ENCODE results near the gene RAB4A. TPM values are rescaled to one million over a fixed set of nuclear protein-coding genes. Genes with fewer than 3 reads are reported as not detected.

RAB4A gene
- polyA plus RNA-seq, 2 of the 4 experiments (the other 2 are of a cell fraction): 31.5 to 38.4 TPM

- TF ChIP-seq GATA3 (IDR thresholded peaks at IDR 0.05; ENCODE audit: borderline replicate concordance) (no peak), FOSL2 (IDR thresholded peaks at IDR 0.05) (no peak), FOSL2 (CRISPR knock-in tag; IDR thresholded peaks at IDR 0.05) (peak; percentile 9; the same call in 1 of the 2 replicates)
- DNase-seq (ENCODE audit: low read depth in 1 of 2, low spot score in 1 of 2) (no peak), ATAC-seq (no peak), FAIRE-seq (no peak)
- 88% methylated on average over 6 of the region's 6 CpGs for WGBS (ENCODE audit: missing lambda C conversion rate)
- H3K4me2 ChIP-seq: no peak overlapping the region
- H3K27ac ChIP-seq: no peak overlapping the region
- no peaks in the 10 kb centered on the region for H3K9me3 ChIP-seq
- ChIA-PET POLR2A (no interaction called here), CTCF (interaction anchor here (1.2 to 1.5 kb wide), 4 partner anchors 26 to 42 kb away, joined by 3 to 4 read pairs (median 3); no protein-coding TSS in a partner anchor)
- H3K4me3 ChIP-seq: no peak overlapping the region
- no peaks in the 10 kb centered on the region for H3K4me1 ChIP-seq
These were observed 29.3 kb downstream of the RAB4A start for GRCh38 chr1:229300099-229300757.

- no peak for FAIRE-seq
- H3K9me3 ChIP-seq: no peaks in the 10 kb centered on the region
- WGBS (ENCODE audit: missing lambda C conversion rate): 92% methylated on average over 8 of the region's 8 CpGs
- POLR2A ChIA-PET: no interaction called here
- ATAC-seq: no peak
- DNase-seq (ENCODE audit: low read depth in 1 of 2, low spot score in 1 of 2): no peak
- H3K4me2 ChIP-seq: no peak overlapping the region
- no peak overlapping the region for H3K27ac ChIP-seq
- H3K4me3 ChIP-seq: no peak overlapping the region
- CTCF ChIA-PET: interaction anchor here (1.2 kb wide), 1 partner anchor 23 kb away, joined by 3 read pairs; no protein-coding TSS in a partner anchor
- TF ChIP-seq NPAS2 (CRISPR knock-in tag; IDR thresholded peaks at IDR 0.05; ENCODE audit: borderline replicate concordance): no peak
- no peaks in the 10 kb centered on the region for H3K4me1 ChIP-seq
These were observed 31.8 kb downstream of the RAB4A start for GRCh38 chr1:229302740-229303139.

GRCh38 chr1:229303855-229304254 is 32.9 kb downstream of the RAB4A start:
- H3K4me3 ChIP-seq: no peak overlapping the region
- ATAC-seq: no peak
- WGBS (ENCODE audit: missing lambda C conversion rate): 84% methylated on average over 4 of the region's 4 CpGs
- DNase-seq (ENCODE audit: low read depth in 1 of 2, low spot score in 1 of 2): no peak
- no peak overlapping the region for H3K27ac ChIP-seq
- CTCF ChIA-PET: no interaction called here
- no peak overlapping the region for H3K4me2 ChIP-seq
- TF ChIP-seq KDM5A (IDR thresholded peaks at IDR 0.05) (no peak), RAD21 (conservative IDR thresholded peaks at IDR 0.05 in 1 of 2, IDR thresholded peaks at IDR 0.05 in 1 of 2) (no peak), NR3C1 (IDR thresholded peaks at IDR 0.05) (no peak), NFE2L2 (conservative IDR thresholded peaks at IDR 0.05; ENCODE audit: low read length) (no peak), MAZ (IDR thresholded peaks at IDR 0.05; ENCODE audit: borderline replicate concordance, low read depth, low read length) (no peak), REST (IDR thresholded peaks at IDR 0.05) (no peak), RNF2 (IDR thresholded peaks at IDR 0.05; ENCODE audit: borderline replicate concordance, low read depth) (no peak), E2F6 (IDR thresholded peaks at IDR 0.05; ENCODE audit: borderline replicate concordance, low read depth) (no peak), GATA3 (IDR thresholded peaks at IDR 0.05; ENCODE audit: borderline replicate concordance) (no peak), FOSL2 (IDR thresholded peaks at IDR 0.05) (no peak), FOSL2 (CRISPR knock-in tag; IDR thresholded peaks at IDR 0.05) (no peak), CHD2 (IDR thresholded peaks at IDR 0.05; ENCODE audit: low read length, partially characterized antibody) (no peak), ZNF302 (CRISPR knock-in tag; IDR thresholded peaks at IDR 0.05) (no peak), HOXA7 (CRISPR knock-in tag; IDR thresholded peaks at IDR 0.05) (no peak), TFCP2L1 (CRISPR knock-in tag; IDR thresholded peaks at IDR 0.05) (no peak), EHF (CRISPR knock-in tag; IDR thresholded peaks at IDR 0.05) (no peak), HMGXB4 (CRISPR knock-in tag; IDR thresholded peaks at IDR 0.05; ENCODE audit: borderline replicate concordance) (no peak), RARB (CRISPR knock-in tag; IDR thresholded peaks at IDR 0.05) (no peak)
- FAIRE-seq: no peak
- no peaks in the 10 kb centered on the region for H3K4me1 ChIP-seq
- POLR2A ChIA-PET: no interaction called here
- no peaks in the 10 kb centered on the region for H3K9me3 ChIP-seq

All from A549 (cell line).